Measurements from ENCODE around the gene RNASEH2B. TPM values are rescaled to one million over a fixed set of nuclear protein-coding genes. Genes with fewer than 3 reads are reported as not detected.

RNASEH2B gene
- total and polyA plus RNA-seq, 4 donors, result 7.8 to 44.1 (median 9.3) TPM

DNA sequence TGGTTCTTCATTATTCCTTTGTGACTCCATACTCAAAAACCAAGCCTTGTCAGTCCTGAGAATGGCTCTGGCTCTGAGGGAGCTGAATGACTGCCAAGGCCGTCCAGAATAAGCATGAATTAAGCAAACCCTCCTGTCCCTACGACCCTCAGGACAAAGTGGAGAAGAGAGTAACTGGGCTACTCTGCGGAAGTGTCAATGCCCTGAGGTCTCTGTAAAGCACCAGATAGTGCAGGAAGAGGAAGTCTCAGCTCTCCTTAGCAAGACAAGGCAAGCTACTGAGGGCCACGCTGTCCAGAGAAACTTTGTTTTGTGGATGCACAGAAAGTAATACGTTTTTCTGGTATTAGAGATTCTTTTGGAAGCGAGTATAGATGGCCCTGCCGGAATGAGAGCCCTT is 94.1 kb downstream of the RNASEH2B start:
- H3K27me3 ChIP-seq (ENCODE audit: control insufficient read depth in 4 of 4, insufficient read depth in 4 of 4, low read length in 3 of 4), result peaks cover 0 to 1% (median 0%) of the 10 kb centered on the region in 4 donors
- no peak overlapping the region for H3K9ac ChIP-seq (ENCODE audit: low read depth in 1 of 2, low read length in 2 of 2)
- H3K4me1 ChIP-seq (ENCODE audit: control insufficient read depth in 4 of 4, insufficient read depth in 4 of 4, low read length in 3 of 4), result peaks cover 1 to 11% (median 8%) of the 10 kb centered on the region in 4 donors
- H3K27ac ChIP-seq (ENCODE audit: low read depth in 1 of 2, low read length in 2 of 2), result no peak overlapping the region
- H3K9me3 ChIP-seq (ENCODE audit: control insufficient read depth in 4 of 4, low read length in 3 of 4), result no peaks in the 10 kb centered on the region
- no peaks in the 10 kb centered on the region for H3K36me3 ChIP-seq (ENCODE audit: control insufficient read depth in 4 of 4, insufficient read depth in 3 of 4, low read depth in 1 of 4, low read length in 3 of 4)
- WGBS, result 67% methylated on average over 7 of the region's 7 CpGs
- no peak for TF ChIP-seq ATF3 (IDR thresholded peaks at IDR 0.05)
- TF ChIP-seq FOXA1 (IDR thresholded peaks at IDR 0.05), result no peak
- H3K4me3 ChIP-seq (ENCODE audit: low read depth in 1 of 3, low read length in 3 of 3), result no peak overlapping the region
- no peak for DNase-seq (ENCODE audit: low spot score)

- Histone ChIP-seq H3K9ac (ENCODE audit: low read depth in 1 of 2, low read length in 2 of 2) (no peak overlapping the region), H3K36me3 (ENCODE audit: control insufficient read depth in 4 of 4, insufficient read depth in 3 of 4, low read depth in 1 of 4, low read length in 3 of 4) (no peaks in the 10 kb centered on the region), H3K4me3 (ENCODE audit: low read depth in 1 of 3, low read length in 3 of 3) (no peak overlapping the region), H3K4me1 (ENCODE audit: control insufficient read depth in 4 of 4, insufficient read depth in 4 of 4, low read length in 3 of 4) (peaks cover 1 to 11% (median 8%) of the 10 kb centered on the region in 4 donors), H3K27me3 (ENCODE audit: control insufficient read depth in 4 of 4, insufficient read depth in 4 of 4, low read length in 3 of 4) (peaks cover 0 to 4% (median 0%) of the 10 kb centered on the region in 4 donors), H3K27ac (ENCODE audit: low read depth in 1 of 2, low read length in 2 of 2) (no peak overlapping the region), H3K9me3 (ENCODE audit: control insufficient read depth in 4 of 4, low read length in 3 of 4) (no peaks in the 10 kb centered on the region)
- TF ChIP-seq FOXA2 (IDR thresholded peaks at IDR 0.05), result no peak
- no peak for TF ChIP-seq ZBTB33 (IDR thresholded peaks at IDR 0.05)
- no peak for TF ChIP-seq YY1 (IDR thresholded peaks at IDR 0.05)
- no peak for TF ChIP-seq FOXA1 (IDR thresholded peaks at IDR 0.05)
- no peak for TF ChIP-seq RAD21 (IDR thresholded peaks at IDR 0.05)
- TF ChIP-seq HNF4A (conservative IDR thresholded peaks at IDR 0.05), result no peak
- no peak for TF ChIP-seq ATF3 (IDR thresholded peaks at IDR 0.05)
- TF ChIP-seq SP1 (IDR thresholded peaks at IDR 0.05), result no peak
- TF ChIP-seq GABPA (IDR thresholded peaks at IDR 0.05 in 1 of 2, conservative IDR thresholded peaks at IDR 0.05 in 1 of 2), result no peak
- TF ChIP-seq EGR1 (IDR thresholded peaks at IDR 0.05; ENCODE audit: low read depth in 2 of 2), result no peak
- TF ChIP-seq, protein P1, sequence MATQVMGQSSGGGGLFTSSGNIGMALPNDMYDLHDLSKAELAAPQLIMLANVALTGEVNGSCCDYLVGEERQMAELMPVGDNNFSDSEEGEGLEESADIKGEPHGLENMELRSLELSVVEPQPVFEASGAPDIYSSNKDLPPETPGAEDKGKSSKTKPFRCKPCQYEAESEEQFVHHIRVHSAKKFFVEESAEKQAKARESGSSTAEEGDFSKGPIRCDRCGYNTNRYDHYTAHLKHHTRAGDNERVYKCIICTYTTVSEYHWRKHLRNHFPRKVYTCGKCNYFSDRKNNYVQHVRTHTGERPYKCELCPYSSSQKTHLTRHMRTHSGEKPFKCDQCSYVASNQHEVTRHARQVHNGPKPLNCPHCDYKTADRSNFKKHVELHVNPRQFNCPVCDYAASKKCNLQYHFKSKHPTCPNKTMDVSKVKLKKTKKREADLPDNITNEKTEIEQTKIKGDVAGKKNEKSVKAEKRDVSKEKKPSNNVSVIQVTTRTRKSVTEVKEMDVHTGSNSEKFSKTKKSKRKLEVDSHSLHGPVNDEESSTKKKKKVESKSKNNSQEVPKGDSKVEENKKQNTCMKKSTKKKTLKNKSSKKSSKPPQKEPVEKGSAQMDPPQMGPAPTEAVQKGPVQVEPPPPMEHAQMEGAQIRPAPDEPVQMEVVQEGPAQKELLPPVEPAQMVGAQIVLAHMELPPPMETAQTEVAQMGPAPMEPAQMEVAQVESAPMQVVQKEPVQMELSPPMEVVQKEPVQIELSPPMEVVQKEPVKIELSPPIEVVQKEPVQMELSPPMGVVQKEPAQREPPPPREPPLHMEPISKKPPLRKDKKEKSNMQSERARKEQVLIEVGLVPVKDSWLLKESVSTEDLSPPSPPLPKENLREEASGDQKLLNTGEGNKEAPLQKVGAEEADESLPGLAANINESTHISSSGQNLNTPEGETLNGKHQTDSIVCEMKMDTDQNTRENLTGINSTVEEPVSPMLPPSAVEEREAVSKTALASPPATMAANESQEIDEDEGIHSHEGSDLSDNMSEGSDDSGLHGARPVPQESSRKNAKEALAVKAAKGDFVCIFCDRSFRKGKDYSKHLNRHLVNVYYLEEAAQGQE (IDR thresholded peaks at IDR 0.05), result no peak
- no peak for TF ChIP-seq MAX (IDR thresholded peaks at IDR 0.05)
- TF ChIP-seq JUND (IDR thresholded peaks at IDR 0.05), result no peak
- no peak for TF ChIP-seq CTCF (IDR thresholded peaks at IDR 0.05; ENCODE audit: low read depth, low read length, missing input control)
- TF ChIP-seq RXRA (IDR thresholded peaks at IDR 0.05), result no peak
- no peak for TF ChIP-seq NR2F2 (IDR thresholded peaks at IDR 0.05)
- no peak for TF ChIP-seq TAF1 (conservative IDR thresholded peaks at IDR 0.05)
- TF ChIP-seq HNF4G (IDR thresholded peaks at IDR 0.05), result no peak
- DNase-seq (ENCODE audit: low spot score), result no peak
- 82% methylated on average over 18 of the region's 18 CpGs for WGBS
Measured at GRCh38 chr13:51004111-51004865, 94.7 kb downstream of the RNASEH2B start.
